ENCODE measurements around the gene EPAS1.

Gene EPAS1

GRCh38 chr2:46340740-46341420 lies 43.7 kb downstream of the EPAS1 start:
- DNase-seq = no peak

GRCh38 chr2:46342566-46343315 lies 45.5 kb downstream of the EPAS1 start:
- no peak for DNase-seq

GRCh38 chr2:46344706-46345105 lies 47.5 kb downstream of the EPAS1 start:
- DNase-seq = no peak

GRCh38 chr2:46345775-46346174 lies 48.6 kb downstream of the EPAS1 start:
- no peak for DNase-seq

GRCh38 chr2:46346719-46347118 lies 49.5 kb downstream of the EPAS1 start:
- DNase-seq = no peak

- no peak for DNase-seq
Observed at GRCh38 chr2:46347648-46348280, 50.6 kb downstream of the EPAS1 start.

- DNase-seq = no peak
Observed at GRCh38 chr2:46349115-46349547, 51.9 kb downstream of the EPAS1 start.

GRCh38 chr2:46350029-46350689 lies 53.0 kb downstream of the EPAS1 start:
- no peak for DNase-seq

GRCh38 chr2:46351098-46351749 lies 54.0 kb downstream of the EPAS1 start:
- no peak for DNase-seq

GRCh38 chr2:46351750-46352138 lies 54.5 kb downstream of the EPAS1 start:
- DNase-seq = no peak

- no peak for DNase-seq
Observed at GRCh38 chr2:46352621-46353020, 55.4 kb downstream of the EPAS1 start.

- DNase-seq = no peak
Observed at GRCh38 chr2:46353509-46353908, 56.3 kb downstream of the EPAS1 start.

GRCh38 chr2:46355756-46356155 lies 58.5 kb downstream of the EPAS1 start:
- DNase-seq = no peak

GRCh38 chr2:46356991-46357390 lies 59.8 kb downstream of the EPAS1 start:
- no peak for DNase-seq

GRCh38 chr2:46358713-46359112 lies 61.5 kb downstream of the EPAS1 start:
- DNase-seq = no peak

- DNase-seq = no peak
Observed at GRCh38 chr2:46360303-46360702, 63.1 kb downstream of the EPAS1 start.

- no peak for DNase-seq
Observed at GRCh38 chr2:46361920-46362666, 64.9 kb downstream of the EPAS1 start.

GRCh38 chr2:46362667-46363012 lies 65.4 kb downstream of the EPAS1 start:
- peak; percentile 26 for DNase-seq

GRCh38 chr2:46363535-46364170 lies 66.4 kb downstream of the EPAS1 start:
- DNase-seq = peak; percentile 16

- peak; percentile 71 for DNase-seq
Observed at GRCh38 chr2:46364797-46365457, 67.7 kb downstream of the EPAS1 start.

All from fibroblast of skin of back (primary cell).